ENCODE results near the gene KRTAP5-3.
"Not testable (repeated sequence)": the region's sequence is repeated elsewhere in the genome, so short reads cannot be mapped to it uniquely, and the experiment has no call there.

The KRTAP5-3 gene

DNA sequence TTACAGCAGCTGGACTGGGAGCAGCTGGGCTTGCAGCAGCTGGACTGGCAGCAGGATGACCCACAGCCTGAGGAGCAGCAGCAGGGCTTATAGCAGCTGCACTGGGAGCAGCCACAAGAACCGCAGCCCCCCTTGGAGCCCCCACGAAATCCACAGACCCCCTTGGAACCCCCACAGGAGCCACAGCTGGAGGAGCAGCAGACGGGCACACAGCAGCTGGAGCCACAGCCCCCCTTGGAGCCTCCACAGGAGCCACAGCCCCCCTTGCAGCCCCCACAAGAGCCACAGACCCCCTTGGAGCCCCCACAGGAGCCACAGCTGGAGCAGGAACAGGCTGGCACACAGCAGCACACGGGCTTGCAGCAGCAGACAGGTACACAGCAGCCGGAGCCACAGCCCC, 362 bp downstream of the KRTAP5-3 start:
- not testable (repeated sequence) for DNase-seq

DNA sequence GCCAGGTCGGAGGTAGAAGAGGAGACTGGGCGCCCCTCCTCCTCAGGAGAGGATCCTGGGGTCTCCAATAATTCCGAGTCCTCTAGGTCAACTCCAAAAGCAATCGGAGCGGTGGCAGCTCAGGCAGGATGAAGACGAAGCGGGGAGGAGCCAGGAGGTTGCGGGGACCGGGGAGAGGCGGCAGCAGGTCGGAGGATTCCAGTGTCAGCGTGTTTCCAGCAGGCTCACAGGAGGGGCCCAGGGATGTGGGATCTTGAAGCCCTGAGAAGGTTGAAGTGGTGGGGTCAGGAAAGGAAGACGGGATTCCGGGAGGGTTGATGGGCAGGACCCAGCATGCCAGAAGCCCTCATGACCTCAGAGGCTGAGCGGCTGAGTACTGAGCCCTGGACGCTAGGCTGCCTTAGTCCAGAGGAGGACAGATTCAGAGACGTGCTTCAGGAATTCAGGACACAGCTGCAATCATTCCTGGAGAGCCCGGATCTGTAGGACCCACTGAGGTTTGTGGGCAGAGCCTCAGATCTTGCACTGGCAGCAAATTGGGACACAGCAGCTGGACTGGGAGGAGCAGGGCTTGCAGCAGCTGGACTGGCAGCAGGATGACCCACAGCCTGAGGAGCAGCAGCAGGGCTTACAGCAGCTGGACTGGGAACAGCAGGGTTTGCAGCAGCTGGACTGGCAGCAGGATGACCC, 962 bp downstream of the KRTAP5-3 start:
- DNase-seq = not testable (repeated sequence)

DNA sequence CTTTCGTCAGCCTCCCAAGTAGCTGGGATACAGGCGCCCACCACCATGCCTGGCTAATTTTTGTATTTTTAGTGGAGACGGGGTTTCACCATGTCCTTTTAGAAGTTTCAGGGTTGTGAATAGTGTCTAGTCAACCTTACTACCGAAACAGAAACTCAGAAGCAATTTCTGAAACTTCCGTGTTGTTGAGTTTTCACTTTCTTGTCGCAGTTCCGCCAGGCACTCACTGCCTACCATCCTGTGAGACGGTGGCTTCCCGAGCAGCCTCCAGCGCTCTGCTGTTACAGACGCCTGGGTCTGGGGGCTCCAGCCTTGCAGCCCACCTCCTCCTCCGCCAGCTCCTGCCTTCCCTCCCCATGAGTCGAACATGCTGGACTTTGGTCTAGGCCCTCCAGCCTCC, 2.3 kb downstream of the KRTAP5-3 start:
- not testable (repeated sequence) for DNase-seq

DNA sequence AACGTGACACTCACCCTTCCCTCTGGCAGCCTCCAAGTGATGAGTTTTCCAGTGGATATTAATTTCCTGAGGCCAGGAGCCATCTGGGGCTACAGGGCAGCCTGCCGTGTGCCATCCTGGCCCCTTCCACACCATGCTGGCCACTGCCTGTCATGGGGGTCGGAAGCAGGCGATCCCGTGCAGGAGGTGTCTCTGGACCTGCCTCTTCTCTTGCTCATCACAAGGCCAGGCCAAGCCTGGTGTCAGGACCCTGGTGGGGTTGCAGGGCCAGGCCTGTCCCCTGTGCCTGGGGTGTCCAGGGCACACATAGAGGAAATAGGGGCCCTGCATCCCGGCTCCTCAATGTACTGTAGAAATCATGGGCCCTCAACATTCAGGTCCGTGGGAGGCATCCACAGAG, 3.6 kb downstream of the KRTAP5-3 start:
- DNase-seq = no peak

DNA sequence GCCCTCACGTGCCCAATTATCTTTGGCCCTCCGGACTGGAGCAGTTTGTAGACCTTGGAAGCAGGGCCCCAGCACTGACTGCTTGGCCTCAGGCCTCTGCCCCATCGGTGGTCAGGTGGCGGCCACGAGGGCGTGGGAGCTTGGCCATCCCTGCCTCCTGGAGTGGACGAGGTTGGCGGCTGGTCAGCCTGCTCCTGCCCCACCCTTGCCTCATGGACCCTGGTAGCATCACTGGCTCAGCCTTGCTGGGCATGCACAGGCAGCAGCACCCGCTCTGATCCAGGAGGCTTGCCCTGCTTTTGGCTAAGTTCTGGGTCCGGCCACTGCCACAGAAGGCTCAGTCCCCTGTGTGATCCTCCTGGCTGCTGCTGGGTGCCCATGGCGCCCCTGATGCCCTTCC, 4.1 kb downstream of the KRTAP5-3 start:
- DNase-seq = no peak

DNA sequence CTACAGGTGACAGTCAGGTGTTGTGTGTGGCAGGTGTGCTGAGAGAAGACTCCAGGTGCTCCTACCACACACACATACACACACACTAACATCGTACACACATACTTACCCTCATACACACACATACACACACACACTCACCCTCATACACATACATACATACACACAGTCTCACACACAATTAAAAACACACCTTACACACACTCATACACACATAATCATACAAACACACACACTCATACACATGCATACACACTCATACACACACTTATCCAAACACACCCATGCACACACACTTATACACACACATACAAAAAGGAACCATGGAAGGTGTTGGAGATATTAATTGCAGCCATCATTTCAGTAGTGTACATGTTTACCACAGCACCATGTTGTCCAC, 4.6 kb downstream of the KRTAP5-3 start:
- no peak for DNase-seq

DNA sequence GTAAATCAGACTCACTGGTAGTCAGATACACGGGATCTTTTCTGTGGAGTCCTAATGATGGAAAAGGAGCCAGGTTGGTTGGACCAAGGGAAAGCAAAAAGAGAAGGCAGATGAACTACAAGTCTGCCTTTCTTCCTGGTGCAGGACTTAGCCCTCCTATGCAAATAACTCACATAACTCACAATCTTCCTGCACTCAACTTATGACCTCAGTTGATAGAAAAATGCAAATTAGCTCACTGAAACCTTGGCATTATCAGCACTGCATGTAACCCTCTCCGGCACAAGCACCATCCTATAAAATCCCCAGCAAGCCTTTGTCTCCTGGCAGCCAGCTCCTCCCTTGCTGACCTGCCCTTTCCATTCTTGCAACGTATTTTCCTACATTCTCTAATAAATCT, 6.6 kb downstream of the KRTAP5-3 start:
- DNase-seq = not testable (repeated sequence)

DNA sequence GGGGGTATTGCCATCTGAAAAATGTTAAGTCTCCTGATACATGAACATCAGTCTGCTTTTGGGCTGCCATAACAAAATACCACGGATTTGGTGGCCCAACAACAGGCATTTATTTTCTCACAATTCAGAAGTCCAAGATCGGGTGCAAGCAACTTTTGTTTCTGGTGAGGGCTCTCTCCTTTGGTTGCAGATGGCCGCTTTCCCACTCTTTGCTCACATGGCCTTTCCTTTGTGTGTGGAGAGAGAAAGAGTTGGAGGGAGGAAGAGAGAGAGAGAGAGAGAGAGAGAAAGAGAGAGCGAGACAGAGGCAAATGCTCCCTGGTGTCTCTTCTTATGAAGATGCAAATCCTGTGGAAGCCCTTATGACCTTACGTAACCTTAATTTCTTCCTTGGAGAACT, 7.6 kb downstream of the KRTAP5-3 start:
- DNase-seq = no peak

DNA sequence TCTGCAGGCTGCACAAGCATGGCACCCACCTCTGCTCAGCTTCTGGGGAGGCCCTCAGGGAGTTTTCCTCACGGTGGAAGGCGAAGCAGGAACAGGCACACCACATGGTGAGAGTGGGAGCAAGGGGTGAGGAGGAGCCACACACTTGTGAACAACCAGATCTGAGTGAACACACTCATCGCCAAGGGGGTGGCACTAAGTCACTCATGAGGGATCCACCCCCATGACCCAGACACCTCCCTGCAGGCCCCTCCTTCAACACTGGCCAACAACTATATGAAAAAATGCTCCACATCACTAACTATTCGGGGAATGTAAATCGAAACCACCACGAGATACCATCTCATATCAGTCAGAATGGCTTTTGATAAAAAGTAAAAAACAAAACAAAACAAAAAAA, 9.4 kb downstream of the KRTAP5-3 start:
- DNase-seq = no peak

DNA sequence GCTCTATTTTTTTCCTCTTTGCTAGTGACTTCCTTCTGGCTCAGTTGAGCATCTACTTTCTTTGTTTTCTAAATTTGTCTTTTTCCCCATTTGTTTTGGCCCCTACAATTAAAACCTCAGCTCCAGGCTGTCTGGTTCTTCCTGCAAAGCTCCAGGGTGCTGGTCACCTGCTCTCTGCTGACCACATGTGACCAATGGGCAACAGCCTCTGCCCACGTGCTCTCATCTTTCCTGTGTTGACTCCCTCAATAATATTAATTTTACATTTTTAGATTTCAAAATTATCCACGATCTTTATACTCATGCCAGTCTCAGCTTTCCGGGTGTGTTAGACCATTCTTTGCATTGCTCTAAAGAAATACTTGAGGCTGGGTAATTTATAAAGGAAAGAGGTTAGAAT, 9.9 kb downstream of the KRTAP5-3 start:
- not testable (repeated sequence) for DNase-seq

DNA sequence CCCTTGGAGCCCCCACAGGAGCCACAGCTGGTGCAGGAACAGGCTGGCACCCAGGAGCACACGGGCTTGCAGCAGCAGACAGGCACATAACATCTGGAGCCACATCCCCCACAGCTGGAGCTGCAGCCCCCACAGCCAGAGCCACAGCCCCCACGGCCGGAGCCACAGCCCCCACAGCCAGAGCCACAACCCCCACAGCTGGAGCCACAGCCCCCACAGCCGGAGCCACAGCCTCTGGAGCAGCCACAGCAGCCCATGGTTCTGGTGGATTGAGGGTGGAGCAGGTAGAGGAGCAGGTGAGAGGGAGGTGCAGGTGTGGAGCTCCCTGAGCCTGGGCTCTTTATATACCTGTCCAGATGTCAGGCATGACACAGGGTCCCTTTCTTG, 10.3 kb downstream of the KRTAP5-3 start, which contains the start of gene KRTAP5-2:
TSS of gene KRTAP5-2 (minus strand) at position 301 of the 387 bp plus-strand sequence. CDS start at position 257, 44 bp downstream.
- no peak for DNase-seq

DNA sequence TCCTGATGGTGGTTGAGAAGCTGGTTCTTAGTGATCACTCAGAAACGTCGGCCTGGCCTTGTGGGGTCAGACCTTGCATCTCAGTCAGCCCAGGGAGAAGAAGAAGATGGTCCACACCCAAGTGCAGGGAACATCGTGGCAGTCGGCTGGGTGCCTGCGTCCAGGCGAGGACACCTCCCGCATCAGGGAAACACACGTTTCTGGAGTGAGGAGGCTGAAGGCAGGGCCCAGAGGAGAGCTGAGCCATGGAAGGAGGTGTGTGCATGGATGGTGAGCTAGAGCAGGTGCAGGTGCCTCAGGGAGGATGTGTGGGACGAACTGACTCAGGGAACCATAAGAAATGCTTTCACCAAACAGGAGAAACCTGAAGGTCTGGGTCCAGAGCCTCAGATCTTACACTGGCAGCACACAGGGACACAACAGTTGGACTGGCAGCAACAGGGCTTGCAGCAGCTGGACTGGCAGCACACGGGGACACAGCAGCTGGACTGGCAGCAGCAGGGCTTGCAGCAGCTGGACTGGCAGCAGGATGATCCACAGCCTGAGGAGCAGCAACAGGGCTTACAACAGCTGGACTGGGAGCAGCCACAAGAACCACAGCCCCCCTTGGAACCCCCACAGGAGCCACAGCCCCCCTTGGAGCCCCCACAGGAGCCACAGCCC, 10.8 kb downstream of the KRTAP5-3 start:
- no peak for DNase-seq

DNA sequence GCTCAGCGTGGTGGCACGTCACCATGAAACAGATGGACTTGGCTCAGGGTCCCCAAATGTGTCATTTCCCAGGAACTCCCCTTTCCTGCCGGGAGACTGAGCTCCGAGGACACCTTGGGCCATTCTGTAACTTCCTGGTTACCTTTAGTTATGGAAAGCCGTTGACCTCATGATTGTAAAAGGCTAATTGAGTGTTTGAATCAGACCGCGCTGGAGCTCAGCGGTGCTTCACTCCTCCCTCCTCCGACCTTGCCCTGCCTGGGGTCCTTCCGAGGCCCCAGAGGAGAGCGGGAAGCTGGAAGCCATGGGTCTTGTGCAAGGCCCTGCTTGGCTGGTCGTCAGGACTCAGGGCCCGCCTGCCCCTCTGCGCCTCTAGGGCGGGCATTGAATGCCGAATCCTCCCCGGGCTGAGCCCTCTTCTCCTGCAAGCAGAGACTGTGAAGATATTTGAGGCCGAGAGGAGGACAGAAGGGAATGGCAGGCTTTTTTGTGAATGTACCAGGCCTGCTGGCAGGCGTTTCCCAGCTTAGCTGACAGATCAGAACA, 11.6 kb downstream of the KRTAP5-3 start:
- not testable (repeated sequence) for DNase-seq

DNA sequence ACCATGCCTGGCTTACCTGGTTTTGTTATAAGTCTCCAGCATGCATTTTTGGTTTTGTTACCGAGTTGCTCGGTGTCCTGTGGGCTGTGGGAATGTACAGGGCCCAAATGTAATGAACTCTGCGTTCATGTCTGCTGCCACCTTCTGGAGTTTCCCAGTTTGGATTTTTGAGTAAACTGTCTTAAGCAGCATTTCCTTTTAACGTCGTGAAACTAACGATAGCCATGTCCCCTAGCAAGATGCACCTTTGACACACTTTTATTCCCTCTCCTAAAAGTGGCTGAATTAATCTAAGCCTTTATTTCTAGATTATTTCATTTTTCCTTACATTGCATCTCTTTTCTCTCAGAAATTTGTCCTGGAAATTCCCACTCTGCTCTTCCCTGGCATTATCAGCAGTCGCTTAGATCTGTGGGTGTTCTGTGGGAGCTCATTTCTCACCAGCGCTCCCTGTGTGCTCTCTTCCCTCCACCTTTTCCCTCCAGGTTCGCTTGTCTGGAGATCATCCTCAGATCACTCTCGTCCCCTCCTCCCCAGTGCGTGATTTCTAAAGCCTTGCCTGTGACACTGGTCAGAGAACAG, 12.2 kb downstream of the KRTAP5-3 start:
- DNase-seq = not testable (repeated sequence)

DNA sequence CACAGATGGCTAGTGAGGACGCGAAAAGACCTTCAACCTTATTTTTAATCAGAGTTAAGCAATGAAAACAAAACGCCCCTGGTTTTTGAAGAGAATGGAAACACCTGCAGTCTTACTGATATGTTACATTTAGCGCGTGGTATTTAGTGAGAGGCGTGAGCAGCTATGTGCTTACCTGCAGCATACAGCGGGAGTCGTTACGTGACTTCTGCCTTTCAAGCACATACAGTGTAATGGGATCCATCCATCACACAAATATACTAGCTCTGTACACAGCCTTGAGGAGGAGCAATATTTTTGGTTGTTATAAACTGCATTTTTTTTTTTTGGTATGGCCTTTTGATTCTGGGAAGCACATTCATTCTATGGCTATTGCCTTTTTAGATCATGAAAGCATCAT, 15.6 kb downstream of the KRTAP5-3 start:
- DNase-seq = no peak

DNA sequence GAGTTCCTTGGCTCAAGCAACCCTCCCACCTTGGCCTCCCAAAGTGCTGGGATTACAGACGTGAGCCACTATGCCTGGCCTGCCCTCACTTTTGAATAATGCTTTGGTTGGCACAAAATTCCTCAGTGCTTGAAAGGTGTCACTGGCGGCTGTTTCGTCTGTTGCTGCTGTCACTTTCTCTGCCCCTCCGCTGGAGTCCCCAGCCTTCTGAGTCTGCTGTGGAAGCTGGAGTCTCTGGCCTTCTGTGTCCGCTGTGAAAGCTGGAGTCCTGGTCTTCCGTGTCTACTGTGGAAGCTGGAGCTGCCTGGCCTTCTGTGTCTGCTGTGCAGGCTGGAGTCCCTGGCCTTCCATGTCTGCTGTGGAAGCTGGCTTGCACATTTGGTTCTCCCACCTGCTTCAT, 18.3 kb downstream of the KRTAP5-3 start:
- no peak for DNase-seq

DNA sequence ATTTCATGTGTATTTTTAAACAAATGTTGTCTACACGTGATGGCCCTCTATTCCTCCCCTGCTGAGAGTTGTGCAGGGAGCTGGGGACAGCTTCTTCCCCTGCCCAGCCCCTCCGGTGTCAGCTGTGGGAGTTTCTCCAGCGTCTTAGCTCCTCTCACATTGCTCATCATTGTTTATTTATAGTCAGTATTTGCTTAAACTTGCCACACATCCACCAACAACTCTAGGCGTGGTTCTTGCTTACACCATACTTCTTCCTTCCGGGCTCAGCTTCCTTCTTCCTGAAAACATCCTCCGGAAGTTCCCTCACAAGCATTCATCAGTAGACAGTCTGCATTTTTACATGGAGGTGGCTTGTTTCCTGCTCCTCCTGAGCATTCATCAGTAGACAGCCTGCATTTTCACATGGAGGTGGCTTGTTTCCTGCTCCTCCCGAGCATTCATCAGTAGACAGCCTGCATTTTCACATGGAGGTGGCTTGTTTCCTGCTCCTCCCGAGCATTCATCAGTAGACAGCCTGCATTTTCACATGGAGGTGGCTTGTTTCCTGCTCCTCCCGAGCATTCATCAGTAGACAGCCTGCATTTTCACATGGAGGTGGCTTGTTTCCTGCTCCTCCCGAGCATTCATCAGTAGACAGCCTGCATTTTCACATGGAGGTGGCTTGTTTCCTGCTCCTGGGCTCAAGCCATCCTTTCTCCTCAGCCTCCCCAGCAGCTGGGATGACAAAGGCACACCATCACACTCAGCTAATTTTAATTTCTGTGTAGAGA, 18.9 kb downstream of the KRTAP5-3 start:
- DNase-seq = not testable (repeated sequence)

DNA sequence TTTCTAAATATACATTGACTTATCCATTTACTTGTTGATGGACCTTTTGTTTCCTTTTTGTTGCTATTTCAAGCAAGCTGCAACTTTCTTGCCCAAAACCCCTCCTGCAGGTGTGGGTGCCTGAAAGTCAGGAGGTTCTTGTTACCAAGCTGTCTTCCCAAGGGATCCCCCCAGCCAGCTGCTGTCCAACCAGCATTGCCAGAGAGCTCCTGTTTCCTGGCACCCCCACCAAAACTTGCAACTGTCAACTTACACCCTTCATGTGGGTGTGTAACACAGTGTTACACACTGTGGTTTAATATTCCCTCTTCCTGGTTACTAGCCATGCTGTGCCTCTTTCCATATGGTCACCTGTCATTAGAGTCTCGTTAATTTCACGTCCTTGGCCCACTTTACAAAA, 21.6 kb downstream of the KRTAP5-3 start:
- no peak for DNase-seq

DNA sequence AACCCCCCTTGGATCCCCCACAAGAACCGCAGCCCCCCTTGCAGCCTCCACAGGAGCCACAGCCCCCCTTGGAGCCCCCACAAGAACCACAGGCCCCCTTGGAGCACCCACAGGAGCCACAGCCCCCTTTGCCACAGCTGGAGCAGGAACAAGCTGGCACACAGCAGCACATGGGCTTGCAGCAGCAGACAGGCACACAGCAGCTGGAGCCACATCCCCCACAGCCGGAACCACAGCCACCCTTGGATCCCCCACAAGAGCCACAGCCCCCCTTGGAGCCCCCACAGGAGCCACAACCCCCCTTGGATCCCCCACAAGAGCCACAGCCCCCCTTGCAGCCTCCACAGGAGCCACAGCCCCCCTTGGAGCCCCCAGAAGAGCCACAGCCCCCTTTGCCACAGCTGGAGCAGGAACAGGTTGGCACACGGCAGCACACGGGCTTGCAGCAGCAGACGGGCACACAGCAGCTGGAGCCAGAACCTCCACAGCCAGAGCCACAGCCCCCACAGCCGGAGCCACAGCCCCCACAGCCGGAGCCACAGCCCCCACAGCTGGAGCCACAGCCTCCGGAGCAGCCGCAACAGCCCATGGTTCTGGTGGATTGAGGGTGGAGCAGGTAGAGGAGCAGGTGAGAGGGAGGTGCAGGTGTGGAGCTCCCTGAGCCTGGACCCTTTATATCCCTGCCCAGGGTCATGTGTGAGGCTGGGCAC, 23.4 kb downstream of the KRTAP5-3 start, which contains the start of gene KRTAP5-1:
TSS of gene KRTAP5-1 (minus strand) at position 623 of the 710 bp plus-strand sequence. CDS start at position 589, 34 bp downstream.
- not testable (repeated sequence) for DNase-seq

DNA sequence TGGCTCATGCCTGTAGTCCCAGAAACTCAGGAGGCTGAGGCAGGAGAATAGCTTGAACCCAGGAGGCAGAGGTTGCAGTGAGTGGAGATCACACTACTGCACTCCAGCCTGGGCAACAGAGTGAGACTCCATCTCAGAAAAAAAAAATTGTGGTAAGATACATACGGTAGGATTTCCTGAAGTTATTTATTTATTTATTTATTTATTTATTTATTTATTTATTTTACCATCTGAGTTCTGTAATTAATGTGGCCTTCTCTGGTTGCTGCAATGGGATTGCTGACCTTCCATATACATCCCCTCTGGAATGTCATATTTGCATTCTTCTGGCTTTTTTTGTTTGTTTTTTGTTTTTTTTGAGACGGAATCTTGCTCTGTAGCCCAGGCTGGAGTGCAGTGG, 25.4 kb downstream of the KRTAP5-3 start:
- DNase-seq = not testable (repeated sequence)

DNA sequence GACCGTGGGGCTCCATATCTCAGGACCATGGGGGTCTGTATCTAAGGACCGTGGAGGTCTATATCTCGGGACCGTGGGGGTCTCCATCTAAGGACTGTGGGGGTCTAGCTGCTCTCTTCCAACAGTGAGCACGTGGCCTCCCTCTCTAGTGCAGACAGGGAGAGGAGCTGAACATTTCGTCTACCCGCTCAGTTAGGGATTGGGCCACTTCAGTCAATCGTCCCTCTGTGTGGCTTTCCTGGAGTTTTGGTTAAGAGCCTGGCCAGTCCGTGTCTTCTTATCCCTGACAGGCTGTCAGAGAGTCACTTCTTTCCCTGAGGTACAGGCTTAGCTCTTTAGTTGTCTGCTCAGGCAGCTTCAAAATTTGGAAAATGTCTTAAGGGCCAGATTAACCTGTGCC, 26.3 kb downstream of the KRTAP5-3 start:
- no peak for DNase-seq

DNA sequence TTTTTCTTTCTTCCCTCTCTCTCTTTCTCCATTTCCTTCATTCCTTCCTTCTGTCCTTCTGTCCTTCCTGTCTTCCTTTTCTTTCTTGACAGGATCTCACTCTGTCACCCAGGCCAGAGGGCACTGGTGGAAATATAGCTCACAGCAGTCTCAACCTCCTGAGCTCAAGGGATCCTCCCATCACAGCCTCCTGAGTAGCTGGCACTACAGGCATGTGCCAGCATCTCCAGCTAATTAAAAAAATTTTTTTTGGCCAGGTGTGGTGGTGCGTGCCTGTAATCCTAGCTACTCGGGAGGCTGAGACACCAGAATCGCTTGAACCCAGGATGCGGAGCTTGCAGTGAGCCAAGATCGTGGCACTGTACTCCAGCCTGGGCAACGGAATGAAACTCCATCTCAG, 31.4 kb downstream of the KRTAP5-3 start:
- DNase-seq = no peak
